Left lobe of liver (tissue), 2 donors: Measurements from ENCODE around the gene ZNF516. TPM values are rescaled to one million over a fixed set of nuclear protein-coding genes. Genes with fewer than 3 reads are reported as not detected.
"Not testable (repeated sequence)": the region's sequence is repeated elsewhere in the genome, so short reads cannot be mapped to it uniquely, and the experiment has no call there.

Experiments
- ATAC-seq: fragments of 200-7000 bp; cut with Tn5 transposase; one replicate; pipeline ENCODE4 v1.9.1; 2020; ENCODE audit warnings: mild to moderate bottlenecking, moderate library complexity
- DNase-seq: peaks from one replicate; pipeline ENCODE4 v3.0.0-alpha.2; 2020; ENCODE audit warnings: low spot score
- total RNA-seq: library from RNA; stranded (reverse); gene quantifications from one replicate; pipeline ENCODE4 v1.2.1, GENCODE V29; 2021
- donor health status: DM: no; HTN: no; CAD: no; lungs with moderate emphysema.
- donor health status: DM: no; HTN: yes; CAD: no.

ZNF516 gene
- total RNA-seq, 1 donor from 2014 or later, result 16.2 TPM

DNA sequence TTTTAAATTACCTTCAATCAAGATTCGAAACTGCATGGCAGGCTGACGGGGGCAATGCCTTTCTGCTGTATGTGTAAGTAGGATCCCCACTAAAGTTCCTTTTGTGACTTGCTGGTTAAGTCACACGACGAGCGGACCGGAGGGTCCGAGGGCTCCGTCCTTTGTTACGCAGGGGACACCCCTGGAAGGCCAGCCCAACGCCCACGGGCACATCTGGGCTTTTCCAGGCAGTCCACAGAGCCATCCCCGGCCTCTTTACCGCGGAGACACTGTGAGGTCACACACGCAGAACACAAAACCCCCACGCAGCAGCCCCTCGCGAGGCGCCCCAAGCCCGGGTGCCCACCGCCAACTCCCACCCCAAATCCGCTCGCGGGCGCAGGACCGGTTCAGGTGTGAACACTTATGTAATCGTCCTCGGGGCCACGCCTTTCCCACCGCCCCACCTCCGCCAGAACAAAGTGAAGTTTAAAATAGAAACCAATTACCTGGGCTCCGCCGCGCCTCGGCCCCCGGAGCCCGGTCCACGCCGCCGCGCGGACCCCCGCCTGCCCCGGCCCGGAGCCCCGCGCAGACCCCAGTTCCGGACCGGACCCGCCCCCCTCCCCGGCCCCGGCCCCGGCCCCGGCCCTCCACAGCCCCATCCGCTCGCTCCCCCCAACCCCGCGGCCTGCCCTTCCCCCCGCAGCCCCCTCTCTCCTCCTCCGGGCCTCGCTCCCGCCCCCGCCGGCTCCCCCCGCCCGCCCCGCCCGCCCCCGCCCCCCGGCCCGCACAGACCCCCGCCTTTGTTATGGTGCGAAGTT lies 4.2 kb downstream of the ZNF516 start:
- peak; percentile 30 for ATAC-seq
- DNase-seq, result peak; percentile 76

DNA sequence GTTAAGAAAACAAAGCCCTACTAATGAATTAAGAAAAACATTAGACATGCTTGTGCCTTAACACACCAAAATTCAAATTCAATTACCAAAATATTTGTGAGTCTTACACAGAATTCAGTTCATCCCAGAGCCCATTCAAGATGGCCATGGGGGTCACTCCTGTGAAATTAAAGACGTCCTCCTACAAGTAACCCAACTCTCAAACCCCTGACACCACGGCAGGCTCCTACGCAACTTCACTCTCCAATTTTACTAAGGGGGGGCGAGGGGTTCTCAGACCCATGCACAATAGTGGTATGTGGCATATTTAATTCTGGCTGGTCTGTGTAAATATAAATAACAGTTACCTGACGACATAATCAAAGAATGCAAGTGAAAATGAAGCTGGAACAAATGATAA lies 5.0 kb downstream of the ZNF516 start:
- no peak for ATAC-seq
- DNase-seq, result no peak

DNA sequence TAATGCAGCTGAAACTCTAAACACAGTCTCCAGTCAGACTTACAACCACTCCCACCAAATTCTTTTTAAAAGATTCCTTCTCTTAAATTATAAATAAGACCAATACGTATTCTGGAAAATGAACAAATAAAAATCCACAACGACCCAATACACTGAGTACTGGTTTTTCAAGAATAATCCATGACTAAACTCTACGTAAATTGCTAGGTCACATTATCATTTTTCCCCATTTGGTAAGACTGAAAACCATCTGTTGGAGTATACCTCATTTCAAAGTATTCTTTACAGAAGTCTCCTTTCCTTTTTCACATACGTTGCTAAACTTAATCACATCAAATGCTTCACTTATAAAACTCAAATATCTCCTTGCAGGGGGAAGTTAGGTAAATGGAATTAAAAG lies 6.0 kb downstream of the ZNF516 start:
- ATAC-seq (no peak), DNase-seq (no peak)

DNA sequence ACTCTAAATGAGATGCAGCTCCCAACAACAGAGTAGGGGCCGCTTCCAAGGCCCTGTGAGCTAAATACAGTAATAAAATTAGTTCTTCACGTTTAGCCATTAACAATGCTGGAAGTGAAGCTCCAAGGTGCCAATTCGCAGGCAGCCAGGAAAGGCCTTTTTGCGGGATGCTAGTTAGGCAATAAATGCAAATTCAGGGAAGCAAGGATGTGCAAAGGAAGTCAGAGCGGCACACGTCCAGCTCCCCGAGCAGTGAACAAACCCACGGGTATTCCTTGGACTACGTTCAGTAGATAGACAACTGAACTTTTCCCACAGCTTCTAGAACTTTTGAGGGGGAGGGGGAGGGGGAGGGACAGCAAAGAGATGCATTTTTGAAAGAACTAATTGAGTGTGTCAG lies 6.9 kb downstream of the ZNF516 start:
- DNase-seq, result peak; percentile 41
- ATAC-seq, result no peak

DNA sequence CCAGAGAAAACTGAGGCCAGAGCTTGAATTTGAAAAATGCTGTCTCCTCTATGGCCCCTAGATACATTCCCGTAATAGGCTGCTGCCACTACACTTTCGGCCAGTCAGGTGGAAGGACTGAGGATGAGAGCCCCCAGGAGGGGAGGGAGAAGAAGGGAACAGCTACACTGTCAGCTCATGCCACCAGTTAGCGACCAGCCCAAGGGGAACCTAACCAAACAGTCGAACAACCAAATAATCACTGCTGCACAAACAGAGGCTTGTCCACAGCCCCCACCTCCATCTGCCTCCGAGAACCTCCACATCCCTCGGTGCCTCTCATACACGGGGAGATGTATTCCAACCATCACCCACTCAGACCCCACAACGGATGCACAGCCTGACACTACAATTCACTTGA lies 7.3 kb downstream of the ZNF516 start:
- no peak for DNase-seq
- no peak for ATAC-seq

DNA sequence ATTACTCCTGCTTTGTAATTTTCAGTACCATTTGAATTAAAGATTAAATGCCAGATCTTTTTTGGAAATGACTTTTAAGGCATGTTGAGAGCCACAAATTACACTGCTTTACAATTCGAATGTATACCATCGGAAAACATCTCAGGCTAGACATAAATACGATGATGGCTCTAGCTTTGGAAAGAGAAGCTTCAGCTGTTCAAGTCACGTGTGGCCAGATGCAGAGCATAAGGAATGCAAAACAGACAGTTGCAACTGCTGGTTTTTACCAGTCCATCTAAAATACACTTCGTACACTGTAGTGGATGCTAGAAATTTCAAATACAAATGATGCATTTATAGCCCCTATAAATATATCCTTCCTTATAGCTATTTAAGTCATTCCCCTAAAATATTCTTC lies 8.0 kb downstream of the ZNF516 start:
- no peak for ATAC-seq
- DNase-seq, result no peak

DNA sequence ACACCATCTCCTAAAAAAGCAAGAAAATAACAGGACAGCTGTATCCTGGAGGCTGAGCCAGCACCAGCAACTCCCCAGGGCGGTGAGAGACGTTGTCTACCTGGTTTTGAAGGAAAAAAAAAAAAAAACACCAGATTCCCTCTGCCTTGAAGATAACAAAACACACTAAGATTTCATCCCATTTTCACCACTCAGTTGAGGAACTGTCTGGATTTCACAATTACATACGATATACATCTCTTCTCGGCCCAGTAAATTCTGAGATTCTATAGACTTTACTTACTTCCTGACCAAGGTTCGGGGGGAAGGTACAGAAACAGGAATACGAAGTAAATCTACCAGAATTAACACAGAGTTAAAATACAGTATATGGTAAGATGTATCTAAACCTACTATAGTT lies 8.5 kb downstream of the ZNF516 start:
- ATAC-seq, result no peak
- DNase-seq, result no peak

DNA sequence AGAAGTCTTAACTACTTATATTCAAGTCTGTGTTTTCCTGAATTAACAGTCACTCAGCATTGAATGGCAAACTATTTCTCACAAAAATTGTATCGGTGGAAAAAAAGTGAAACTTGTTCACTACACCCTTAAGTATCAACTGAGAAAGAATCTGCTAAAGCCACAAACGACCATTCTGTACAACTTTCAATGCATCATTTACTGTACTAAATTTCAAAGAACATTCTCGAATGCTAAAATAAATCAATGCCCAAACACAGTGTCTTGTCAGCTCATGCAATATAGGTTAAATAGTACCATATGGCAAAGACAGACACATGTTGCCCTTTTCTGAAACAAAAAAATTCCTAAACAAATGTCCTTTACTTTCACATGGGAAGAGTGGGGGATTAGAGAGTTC lies 9.0 kb downstream of the ZNF516 start:
- no peak for ATAC-seq
- DNase-seq, result no peak

DNA sequence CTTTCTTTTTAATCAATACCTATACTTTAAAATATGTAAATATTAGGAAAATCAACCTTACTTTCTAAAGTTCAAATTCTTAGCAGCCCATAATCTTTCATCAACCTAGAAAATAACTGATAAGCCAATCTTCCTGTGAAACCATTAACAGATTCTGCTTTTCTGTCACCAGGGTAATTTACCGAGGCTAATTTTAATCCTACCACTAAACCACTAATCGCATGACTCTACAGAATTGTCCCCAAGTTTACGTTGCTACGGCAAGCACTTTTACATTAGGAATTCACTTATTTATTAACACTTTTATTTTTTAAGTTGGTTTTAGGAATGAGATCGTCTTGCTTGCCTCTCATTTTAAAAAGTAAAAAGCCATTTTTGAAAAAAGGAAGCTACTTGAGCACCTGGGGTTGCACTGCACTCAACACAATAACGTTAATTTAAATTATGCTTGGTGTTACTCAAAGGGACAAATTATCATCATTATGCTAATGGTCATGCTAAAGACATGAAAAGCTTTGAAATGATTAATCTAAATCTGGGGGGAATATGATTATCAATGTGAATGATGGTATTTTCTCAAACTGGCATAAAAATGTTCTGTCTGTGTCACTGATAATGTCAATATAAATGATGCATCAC lies 10.2 kb downstream of the ZNF516 start:
- no peak for ATAC-seq
- DNase-seq, result no peak

DNA sequence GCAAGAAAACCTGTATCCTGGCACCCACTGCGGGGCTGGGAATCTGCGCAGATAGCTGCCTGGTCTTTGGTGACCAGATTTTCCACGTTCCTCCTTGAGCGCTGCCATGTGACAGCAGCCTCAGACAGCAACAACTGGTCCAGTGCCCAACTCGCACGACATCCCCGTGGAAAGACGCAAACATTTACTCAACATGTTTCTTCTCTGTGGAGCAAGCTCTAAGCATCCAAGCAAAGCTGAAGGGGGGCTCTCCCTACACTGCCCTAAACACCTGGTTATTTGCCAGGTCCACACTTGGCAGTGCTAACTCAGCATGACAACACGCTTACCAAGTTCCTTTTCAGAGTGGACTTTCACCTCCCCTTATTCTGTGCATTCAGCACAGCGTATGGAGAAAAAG lies 11.3 kb downstream of the ZNF516 start:
- peak; percentile 37 for DNase-seq
- peak; percentile 36 for ATAC-seq

DNA sequence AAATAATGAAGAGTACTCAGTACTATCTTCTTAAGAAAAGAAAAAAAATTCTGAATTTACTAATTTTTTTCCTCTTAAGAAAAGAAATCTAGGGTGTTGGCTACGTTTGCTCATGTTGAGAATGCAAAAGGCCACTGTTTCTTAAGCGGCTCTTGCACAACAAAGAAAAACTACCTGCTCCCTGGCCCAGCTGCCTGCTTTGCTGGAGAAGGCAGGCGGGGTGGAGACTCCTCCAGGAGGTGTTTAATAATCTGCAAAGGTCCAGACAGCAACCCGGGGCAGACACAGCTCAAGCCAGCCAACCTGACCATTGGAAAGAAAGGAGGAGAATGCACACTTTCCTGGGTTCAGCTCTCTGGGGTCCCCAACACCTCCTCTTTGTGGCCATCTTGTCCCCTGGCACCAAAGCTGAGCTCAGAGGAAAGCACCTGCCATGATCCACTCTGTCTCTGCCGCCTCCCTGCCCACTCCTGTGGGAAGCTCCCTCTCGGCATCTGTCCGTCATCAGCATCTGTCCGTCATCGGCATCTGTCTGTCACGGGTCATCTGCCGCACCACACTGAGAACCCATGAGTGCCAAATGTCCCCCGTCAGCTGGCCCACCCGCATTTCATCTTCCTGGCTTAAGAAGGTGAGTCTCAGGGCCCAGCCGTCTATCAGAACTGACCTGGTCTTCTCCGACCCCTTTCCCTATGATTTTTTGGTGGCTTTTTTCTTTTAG lies 11.9 kb downstream of the ZNF516 start:
- ATAC-seq, result no peak

DNA sequence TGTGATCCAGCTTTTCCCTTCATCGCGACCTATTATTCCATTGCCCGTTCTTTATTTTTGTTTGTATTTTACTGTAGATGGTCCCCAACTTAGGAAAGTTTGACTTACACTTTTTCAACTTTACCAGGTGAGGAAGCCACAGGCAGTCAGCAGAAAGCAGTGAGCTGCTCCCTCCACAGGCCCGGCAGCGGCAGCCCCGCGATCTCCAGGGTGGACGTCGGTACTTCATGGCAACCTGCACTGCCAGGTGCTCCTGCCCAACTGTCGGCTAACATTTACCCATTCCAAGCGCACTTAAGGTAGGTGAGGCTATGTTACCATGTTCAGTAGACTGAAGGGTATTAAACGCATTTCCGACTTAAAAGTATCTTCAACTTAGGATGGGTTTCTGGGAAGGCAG lies 12.8 kb downstream of the ZNF516 start:
- ATAC-seq (no peak), DNase-seq (peak; percentile 37)

More for the DNA sequence above, 11.9 kb downstream of the ZNF516 start:
- peak; percentile 41 for DNase-seq

DNA sequence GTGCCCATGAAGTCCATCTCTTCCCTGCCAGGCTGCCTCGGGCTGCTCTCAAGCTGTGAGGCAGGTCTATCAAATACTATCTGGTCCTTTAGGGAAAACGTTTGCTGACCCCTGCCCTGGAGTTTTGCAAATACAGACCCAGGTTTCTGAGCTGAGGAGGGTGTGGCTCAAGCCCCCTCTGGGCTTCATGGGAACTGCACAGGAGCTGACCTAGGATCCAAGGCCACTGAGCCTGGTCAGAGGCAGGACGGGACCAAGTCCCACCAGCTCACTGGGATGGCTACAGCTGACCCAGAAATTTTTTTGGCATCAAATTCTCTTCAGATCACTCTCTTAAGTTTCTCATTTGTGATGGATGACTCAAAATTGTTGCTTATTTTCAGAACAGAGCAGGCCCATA lies 14.1 kb downstream of the ZNF516 start:
- DNase-seq (peak; percentile 35), ATAC-seq (no peak)

DNA sequence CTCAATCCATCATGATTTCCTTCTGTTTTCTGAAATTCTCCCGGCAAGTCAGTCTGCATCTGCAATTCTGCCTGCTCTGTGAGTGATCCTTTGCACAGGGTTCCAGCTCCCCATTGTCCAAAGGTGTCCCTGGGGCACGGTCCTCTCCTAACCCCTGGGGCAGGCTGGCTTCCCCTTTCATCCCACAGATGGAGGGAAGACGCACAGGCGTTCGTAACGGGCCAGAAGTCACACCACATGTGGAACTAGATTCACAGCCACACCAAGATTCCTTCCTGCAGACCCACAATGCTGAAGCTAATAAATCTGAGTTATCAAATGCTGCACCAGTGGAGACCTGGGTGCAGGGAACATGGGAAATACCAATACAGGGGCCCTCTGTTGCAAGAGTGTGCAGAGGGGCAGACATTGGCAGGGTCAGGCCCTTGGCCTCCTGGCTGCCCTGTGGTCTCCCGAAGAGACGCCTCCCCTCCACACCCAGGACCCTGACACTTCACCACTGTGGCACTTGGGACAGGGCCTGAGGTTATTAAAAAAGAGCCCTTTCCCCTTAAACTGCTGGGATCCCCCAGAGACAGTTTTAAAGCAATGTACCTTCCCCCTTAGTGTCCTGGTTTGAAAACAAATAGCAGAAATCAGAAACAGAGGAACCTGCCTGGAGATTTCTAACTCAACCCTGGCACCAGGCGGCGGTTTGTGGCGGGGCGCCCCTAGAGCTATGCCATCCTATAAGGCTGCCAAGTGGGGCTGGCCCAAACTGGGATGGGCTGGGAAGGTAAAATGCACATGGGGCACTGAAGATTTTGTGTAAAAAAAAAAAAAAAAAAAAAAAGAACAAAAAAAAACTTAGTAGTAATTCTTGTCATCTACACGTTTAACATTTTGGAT lies 15.4 kb downstream of the ZNF516 start:
- ATAC-seq, result peak; percentile 8
- DNase-seq, result peak; percentile 45

DNA sequence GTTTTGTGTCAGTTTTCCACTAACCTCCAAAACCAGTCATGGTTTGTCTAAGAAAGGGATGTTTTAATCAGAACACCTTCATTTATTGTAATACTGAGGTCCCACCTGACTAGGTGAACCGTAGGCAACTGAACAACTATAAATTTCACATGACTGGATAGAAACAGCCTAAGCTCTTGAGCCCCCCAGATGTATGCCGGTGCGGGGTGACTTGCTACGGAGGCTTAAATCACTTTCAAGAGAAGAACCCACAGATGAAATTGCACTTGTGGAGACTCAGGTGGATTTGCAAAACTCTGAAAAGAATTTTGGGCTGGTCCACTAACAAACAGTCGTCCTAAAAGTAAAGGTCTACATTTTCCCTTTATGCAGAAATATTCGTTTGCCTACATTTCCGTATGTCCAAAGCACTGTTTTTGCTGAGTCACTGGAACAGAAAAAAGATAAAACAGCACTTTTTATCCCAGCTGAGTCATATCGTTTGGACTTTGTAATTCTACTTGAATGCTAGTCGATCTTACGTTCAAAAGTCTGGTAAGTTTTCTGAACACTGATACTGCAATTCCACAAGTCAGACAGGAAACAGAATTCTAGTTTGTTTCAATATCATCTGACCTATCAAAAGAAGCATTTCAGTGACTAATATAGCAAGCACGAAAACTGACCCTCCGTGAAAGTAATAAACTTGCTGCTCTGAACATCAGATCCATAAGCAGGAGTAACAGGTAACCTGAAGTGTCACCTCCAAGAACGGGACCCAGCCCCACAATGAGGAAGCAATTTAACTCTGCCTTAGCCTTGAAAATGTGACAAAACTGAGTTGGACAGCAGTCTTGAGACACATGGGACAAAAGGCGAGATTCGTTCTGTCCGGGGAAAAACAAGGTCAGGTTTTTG lies 18.1 kb downstream of the ZNF516 start:
- ATAC-seq, result peak; percentile 82
- DNase-seq, result peak; percentile 45

DNA sequence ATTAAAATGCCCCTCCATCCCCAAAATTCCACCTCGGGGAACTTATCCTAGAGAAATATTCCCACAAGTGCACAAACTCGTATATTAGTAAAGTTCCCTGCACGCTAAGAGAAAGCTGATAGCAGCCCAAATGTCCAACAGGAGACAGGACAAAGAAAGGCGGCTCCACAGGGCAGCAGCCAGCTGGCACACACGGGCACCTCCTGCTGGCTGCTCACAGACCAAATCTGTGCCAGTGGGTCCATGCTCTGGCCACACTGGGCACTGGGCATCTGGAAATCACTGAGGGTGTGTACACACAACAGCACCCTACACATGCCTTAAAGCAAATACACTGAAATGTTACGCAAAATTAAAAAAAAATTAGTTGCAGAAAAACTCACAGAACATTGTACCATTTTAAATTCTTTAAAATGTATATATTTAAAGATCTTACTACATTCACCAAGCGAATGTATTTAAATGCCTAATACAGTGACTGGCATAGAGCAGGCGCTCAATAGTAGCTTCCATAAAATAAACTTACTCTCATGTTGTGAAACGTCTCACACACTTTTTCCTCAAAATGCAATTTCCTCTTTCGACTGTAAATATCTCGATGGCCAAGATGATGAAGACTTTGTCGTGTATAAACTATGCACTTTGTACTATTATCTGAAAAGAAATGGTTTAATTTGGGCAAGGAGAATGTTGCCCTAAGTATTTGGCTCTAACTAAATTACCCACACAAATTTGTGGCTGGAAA lies 19.4 kb downstream of the ZNF516 start:
- peak; percentile 69 for ATAC-seq
- peak; percentile 59 for DNase-seq

DNA sequence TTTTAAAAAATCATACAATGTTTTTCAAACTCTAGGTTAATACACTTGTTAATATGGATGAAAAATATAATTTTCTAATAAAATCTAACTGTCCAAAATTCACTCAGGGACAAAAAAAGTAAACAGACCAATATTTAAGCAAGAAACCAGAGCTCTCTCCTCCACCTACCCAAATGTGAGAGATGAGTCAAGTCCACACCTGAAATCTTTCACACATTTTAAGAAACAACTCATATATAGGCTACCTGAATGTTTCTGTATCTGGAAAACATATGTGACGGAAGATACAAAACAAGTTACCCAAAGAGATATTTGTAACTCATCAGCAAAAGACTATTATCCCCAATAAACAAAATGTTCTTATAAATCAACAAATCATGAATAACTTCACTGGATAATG lies 20.2 kb downstream of the ZNF516 start:
- no peak for DNase-seq
- ATAC-seq, result no peak

DNA sequence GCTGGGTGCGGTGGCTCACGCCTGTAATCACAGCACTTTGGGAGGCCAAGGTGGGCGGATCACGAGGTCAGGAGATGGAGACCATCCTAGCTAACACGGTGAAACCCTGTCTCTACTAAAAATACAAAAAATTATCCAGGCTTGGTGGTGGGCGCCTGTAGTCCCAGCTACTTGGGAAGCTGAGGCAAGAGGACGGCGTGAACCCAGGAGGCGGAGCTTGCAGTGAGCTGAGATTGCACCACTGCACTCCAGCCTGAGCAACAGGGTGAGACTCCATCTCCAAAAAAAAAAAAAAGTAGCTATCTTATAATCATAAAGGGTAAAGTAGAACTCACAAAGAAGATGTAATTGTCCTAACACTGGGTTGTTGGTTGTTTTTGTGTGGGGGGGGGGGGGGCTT lies 21.5 kb downstream of the ZNF516 start:
- not testable (repeated sequence) for ATAC-seq

DNA sequence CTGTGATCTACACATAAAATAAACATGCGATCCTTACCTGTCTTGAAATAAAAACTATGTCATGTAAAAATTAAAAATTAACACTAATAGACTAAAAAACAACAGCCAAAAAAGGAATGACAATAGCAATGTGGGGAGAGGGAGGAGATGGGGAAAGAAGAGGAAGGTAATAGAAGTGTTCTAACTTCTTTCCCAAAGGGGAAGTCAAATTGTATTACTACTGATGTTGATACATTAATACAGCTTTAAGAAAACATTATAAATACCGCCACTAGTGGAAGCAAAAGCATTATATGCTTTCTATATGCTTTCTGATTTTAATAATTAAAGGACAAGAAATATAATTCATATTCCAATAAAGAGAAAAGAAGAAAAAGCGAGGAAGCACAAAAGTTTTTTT lies 22.2 kb downstream of the ZNF516 start:
- no peak for DNase-seq
- no peak for ATAC-seq

More for the DNA sequence above, 21.5 kb downstream of the ZNF516 start:
- peak; percentile 34 for DNase-seq
